KMS-11 (cell line): ENCODE results near the gene PF4V1.

Experiments used
- H2AFZ ChIP-seq: fragments of 200-600 bp; sonication (generic); 2 replicates; pipeline ENCODE4 v1.6.1; 2016; ENCODE audit warnings: antibody characterized with exemption, mixed run types, low read depth
- H3K27ac ChIP-seq: fragments of 200-600 bp; sonication (generic); 2 replicates; pipeline ENCODE4 v1.6.1; 2016; ENCODE audit warnings: mild to moderate bottlenecking, mixed run types
- H3K27me3 ChIP-seq: fragments of 200-600 bp; sonication (generic); 2 replicates; pipeline ENCODE4 v1.6.1; 2017; ENCODE audit warnings: mild to moderate bottlenecking, low read depth, mixed run types, moderate library complexity; ENCODE audit not compliant: insufficient read depth
- H3K36me3 ChIP-seq: fragments of 200-600 bp; sonication (generic); 2 replicates; pipeline ENCODE4 v1.6.1; 2017; ENCODE audit warnings: mild to moderate bottlenecking, mixed run types; ENCODE audit not compliant: insufficient read depth
- H3K4me1 ChIP-seq: fragments of 200-600 bp; sonication (generic); 2 replicates; pipeline ENCODE4 v1.6.1; 2016; ENCODE audit warnings: mild to moderate bottlenecking, low read depth, mixed run types; ENCODE audit not compliant: poor library complexity, severe bottlenecking
- H3K4me2 ChIP-seq: fragments of 200-600 bp; sonication (generic); 2 replicates; pipeline ENCODE4 v1.7.0; 2016; ENCODE audit warnings: mild to moderate bottlenecking, mixed run types
- H3K4me3 ChIP-seq: fragments of 200-600 bp; sonication (generic); IDR thresholded peaks from 2 replicates; pipeline ENCODE4 v1.6.1; 2017; ENCODE audit warnings: low read depth, low read length, mixed read lengths; ENCODE audit not compliant: insufficient read depth
- H3K79me2 ChIP-seq: fragments of 200-600 bp; sonication (generic); 2 replicates; pipeline ENCODE4 v1.6.1; 2016; ENCODE audit warnings: low read depth, mixed run types; ENCODE audit not compliant: insufficient read depth
- H3K9ac ChIP-seq: fragments of 200-600 bp; sonication (generic); 2 replicates; pipeline ENCODE4 v1.6.1; 2016; ENCODE audit warnings: mild to moderate bottlenecking, mixed run types
- H4K20me1 ChIP-seq: fragments of 200-600 bp; sonication (generic); 2 replicates; pipeline ENCODE4 v1.6.1; 2016; ENCODE audit warnings: mild to moderate bottlenecking, mixed run types; ENCODE audit not compliant: insufficient read depth
- TF ChIP-seq, protein P1 (sequence below): fragments of 200-600 bp; sonication (generic); conservative IDR thresholded peaks from 2 replicates; pipeline ENCODE4 v1.6.1; 2017; ENCODE audit warnings: low read depth, mild to moderate bottlenecking, antibody characterized with exemption, low read length, moderate library complexity, mixed read lengths

PF4V1 gene

DNA sequence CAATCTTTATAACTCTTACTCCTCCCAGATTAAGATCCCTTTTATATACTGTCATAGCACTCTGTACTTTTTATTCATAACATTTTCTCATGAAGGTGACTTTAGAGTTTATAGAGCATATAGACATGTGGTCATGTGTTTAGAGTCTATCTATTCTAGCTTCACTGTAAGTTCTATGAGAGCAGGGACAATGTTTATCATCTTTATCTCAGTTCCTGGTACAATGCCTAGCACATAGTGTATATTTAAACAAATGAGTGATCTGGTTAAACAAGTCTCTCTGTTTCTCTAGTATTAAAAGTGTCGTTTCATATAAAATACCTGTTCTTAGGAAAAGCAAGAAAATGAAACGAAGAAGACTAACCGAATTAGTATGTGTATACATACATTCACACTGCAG, 13.4 kb upstream of the PF4V1 start:
- Histone ChIP-seq H3K9ac (no peak overlapping the region), H3K4me2 (no peak overlapping the region), H2AFZ (no peak overlapping the region), H3K4me1 (no peaks in the 10 kb centered on the region), H3K36me3 (no peaks in the 10 kb centered on the region), H3K4me3 (no peak overlapping the region), H3K27me3 (no peaks in the 10 kb centered on the region), H4K20me1 (no peaks in the 10 kb centered on the region), H3K79me2 (no peaks in the 10 kb centered on the region), H3K27ac (no peak overlapping the region)
- TF ChIP-seq, protein P1, sequence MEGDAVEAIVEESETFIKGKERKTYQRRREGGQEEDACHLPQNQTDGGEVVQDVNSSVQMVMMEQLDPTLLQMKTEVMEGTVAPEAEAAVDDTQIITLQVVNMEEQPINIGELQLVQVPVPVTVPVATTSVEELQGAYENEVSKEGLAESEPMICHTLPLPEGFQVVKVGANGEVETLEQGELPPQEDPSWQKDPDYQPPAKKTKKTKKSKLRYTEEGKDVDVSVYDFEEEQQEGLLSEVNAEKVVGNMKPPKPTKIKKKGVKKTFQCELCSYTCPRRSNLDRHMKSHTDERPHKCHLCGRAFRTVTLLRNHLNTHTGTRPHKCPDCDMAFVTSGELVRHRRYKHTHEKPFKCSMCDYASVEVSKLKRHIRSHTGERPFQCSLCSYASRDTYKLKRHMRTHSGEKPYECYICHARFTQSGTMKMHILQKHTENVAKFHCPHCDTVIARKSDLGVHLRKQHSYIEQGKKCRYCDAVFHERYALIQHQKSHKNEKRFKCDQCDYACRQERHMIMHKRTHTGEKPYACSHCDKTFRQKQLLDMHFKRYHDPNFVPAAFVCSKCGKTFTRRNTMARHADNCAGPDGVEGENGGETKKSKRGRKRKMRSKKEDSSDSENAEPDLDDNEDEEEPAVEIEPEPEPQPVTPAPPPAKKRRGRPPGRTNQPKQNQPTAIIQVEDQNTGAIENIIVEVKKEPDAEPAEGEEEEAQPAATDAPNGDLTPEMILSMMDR = no peak

DNA sequence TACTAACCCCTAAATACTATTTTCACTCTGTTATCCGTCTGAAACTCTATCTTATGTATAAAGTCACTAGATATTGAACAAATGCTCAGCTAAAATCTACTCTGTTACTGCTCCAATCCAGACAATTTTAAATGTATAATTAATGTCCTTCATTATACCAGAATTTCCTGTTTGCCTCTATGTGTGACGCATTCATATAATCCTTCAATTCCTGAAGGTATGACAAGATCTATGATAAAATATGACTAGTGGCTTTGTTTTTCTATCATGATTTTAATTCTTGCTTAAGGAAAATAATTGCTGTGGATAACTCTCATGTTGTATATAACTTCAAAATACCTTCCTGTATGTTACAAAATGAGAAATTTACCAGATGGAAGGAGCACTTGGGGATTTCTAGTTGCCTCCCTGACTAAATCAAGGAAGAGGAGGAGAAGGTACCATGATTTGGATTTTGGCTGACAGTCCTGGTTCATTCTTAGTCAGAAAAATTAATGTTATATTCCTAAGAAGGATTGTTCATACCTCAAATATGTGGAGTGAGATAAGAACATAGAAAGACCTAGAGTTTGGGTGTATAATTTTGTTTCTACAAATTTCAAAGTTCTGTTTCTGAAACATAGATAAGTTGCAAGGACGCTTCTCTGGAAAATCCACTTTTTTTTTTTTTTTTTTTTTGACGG, 11.7 kb upstream of the PF4V1 start:
- no peak overlapping the region for H3K9ac ChIP-seq

DNA sequence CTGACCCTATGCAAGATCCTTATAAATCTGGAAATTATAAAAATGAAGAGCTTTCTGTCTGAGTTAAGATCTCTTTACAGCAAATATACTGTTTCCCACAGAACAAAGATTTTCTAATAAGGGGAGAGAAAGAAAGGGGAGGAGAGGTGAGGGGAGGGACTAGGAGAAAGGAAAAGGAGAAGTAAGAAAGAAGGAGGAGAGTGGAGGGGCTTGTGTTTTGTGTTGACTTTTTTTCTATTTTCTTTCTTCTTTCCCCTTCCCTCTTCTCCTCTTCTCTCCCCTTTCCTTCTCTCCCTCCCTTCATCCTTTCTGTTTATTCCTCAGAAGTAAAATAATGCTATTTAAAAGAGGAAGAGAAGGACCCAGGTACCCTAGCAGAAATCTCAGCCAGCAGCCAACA, 10.4 kb upstream of the PF4V1 start:
- no peak overlapping the region for H2AFZ ChIP-seq
- H3K4me3 ChIP-seq = no peak overlapping the region
- H3K4me1 ChIP-seq = no peaks in the 10 kb centered on the region
- H3K36me3 ChIP-seq = no peaks in the 10 kb centered on the region
- TF ChIP-seq, protein P1 = no peak
- H3K79me2 ChIP-seq = no peaks in the 10 kb centered on the region
- no peak overlapping the region for H3K9ac ChIP-seq
- no peaks in the 10 kb centered on the region for H4K20me1 ChIP-seq
- H3K27ac ChIP-seq = no peak overlapping the region
- H3K4me2 ChIP-seq = no peak overlapping the region
- H3K27me3 ChIP-seq = no peaks in the 10 kb centered on the region

More for the DNA sequence above, 11.7 kb upstream of the PF4V1 start:
- Histone ChIP-seq H2AFZ (no peak overlapping the region), H3K4me1 (no peaks in the 10 kb centered on the region), H3K4me2 (no peak overlapping the region), H3K27ac (no peak overlapping the region), H3K4me3 (no peak overlapping the region), H3K36me3 (no peaks in the 10 kb centered on the region), H3K27me3 (no peaks in the 10 kb centered on the region), H4K20me1 (no peaks in the 10 kb centered on the region), H3K79me2 (no peaks in the 10 kb centered on the region)
- TF ChIP-seq, protein P1 = no peak

DNA sequence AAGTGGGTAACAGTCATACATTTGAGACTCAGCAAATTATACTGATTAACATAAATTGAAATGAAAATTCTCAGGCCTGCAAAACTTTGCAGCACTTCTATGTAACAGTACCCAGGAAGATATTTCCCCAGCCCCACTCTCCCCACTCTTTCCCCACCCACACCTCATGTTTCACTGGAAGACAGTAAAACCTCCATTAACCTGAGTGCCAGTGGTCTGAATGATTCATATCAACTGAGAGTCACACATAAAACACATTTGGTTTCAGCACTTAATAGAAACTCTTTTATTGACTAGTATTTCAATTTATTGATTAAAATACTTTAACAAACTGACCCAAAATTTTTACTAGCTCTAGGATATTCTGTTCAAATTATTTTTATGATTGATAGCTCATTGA, 9.7 kb upstream of the PF4V1 start:
- Histone ChIP-seq H3K4me1 (no peaks in the 10 kb centered on the region), H3K4me2 (no peak overlapping the region), H3K79me2 (no peaks in the 10 kb centered on the region), H4K20me1 (no peaks in the 10 kb centered on the region), H3K9ac (no peak overlapping the region), H3K27me3 (no peaks in the 10 kb centered on the region), H3K36me3 (no peaks in the 10 kb centered on the region), H3K27ac (no peak overlapping the region), H3K4me3 (no peak overlapping the region), H2AFZ (no peak overlapping the region)
- TF ChIP-seq, protein P1 = no peak
